ENCODE data around the gene MGAT2.
"Not testable (repeated sequence)": the region's sequence is repeated elsewhere in the genome, so short reads cannot be mapped to it uniquely, and the experiment has no call there.

MGAT2 gene

GRCh38 chr14:49642163-49642562 lies 21.6 kb downstream of the MGAT2 start:
- Mint-ChIP-seq H3K27ac (peak overlapping the region; percentile 72 to 87), H3K36me3 (ENCODE audit: insufficient read depth) (peaks cover 18% of the 10 kb centered on the region), H3K4me3 (peak overlapping the region; percentile 3 to 15), H3K9me3 (no peaks in the 10 kb centered on the region), H3K27me3 (no peaks in the 10 kb centered on the region), H3K4me1 (ENCODE audit: low read depth in 2 of 2) (peaks cover 26 to 33% of the 10 kb centered on the region in 2 donors)
- DNase-seq = no peak
- ATAC-seq (replicated peaks) = no peak

- Mint-ChIP-seq H3K9me3 (no peaks in the 10 kb centered on the region), H3K27ac (no peak overlapping the region)
Measured at GRCh38 chr14:49653508-49653907, 32.9 kb downstream of the MGAT2 start.

GRCh38 chr14:49654511-49654910 lies 33.9 kb downstream of the MGAT2 start:
- H3K9me3 Mint-ChIP-seq = no peaks in the 10 kb centered on the region
- H3K36me3 Mint-ChIP-seq (ENCODE audit: insufficient read depth) = no peaks in the 10 kb centered on the region
- no peak overlapping the region for H3K27ac Mint-ChIP-seq
- H3K27me3 Mint-ChIP-seq = no peaks in the 10 kb centered on the region
- no peak for DNase-seq
- H3K4me3 Mint-ChIP-seq = no peak overlapping the region
- peaks cover 0 to 6% of the 10 kb centered on the region in 2 donors for H3K4me1 Mint-ChIP-seq (ENCODE audit: low read depth in 2 of 2)
- ATAC-seq (replicated peaks) = no peak

More at GRCh38 chr14:49653508-49653907, 32.9 kb downstream of the MGAT2 start:
- no peak overlapping the region for H3K4me3 Mint-ChIP-seq
- ATAC-seq (replicated peaks) = no peak
- DNase-seq = no peak
- H3K4me1 Mint-ChIP-seq (ENCODE audit: low read depth in 2 of 2) = peaks cover 0 to 6% of the 10 kb centered on the region in 2 donors
- H3K27me3 Mint-ChIP-seq = no peaks in the 10 kb centered on the region
- H3K36me3 Mint-ChIP-seq (ENCODE audit: insufficient read depth) = no peaks in the 10 kb centered on the region

- not testable (repeated sequence) for H3K36me3 Mint-ChIP-seq (ENCODE audit: insufficient read depth); DNase-seq; H3K9me3 Mint-ChIP-seq; H3K27me3 Mint-ChIP-seq; H3K4me3 Mint-ChIP-seq; ATAC-seq (replicated peaks); H3K4me1 Mint-ChIP-seq (ENCODE audit: low read depth in 2 of 2)
- peak overlapping the region in 1 of 2 donors; percentile 46 for H3K27ac Mint-ChIP-seq
Measured at GRCh38 chr14:49657500-49657899, 36.9 kb downstream of the MGAT2 start.

GRCh38 chr14:49659526-49660455 lies 39.2 kb downstream of the MGAT2 start:
- H3K9me3 Mint-ChIP-seq = no peaks in the 10 kb centered on the region
- DNase-seq (no peak), ATAC-seq (replicated peaks) (no peak)
- H3K36me3 Mint-ChIP-seq (ENCODE audit: insufficient read depth) = no peaks in the 10 kb centered on the region
- H3K27me3 Mint-ChIP-seq = no peaks in the 10 kb centered on the region
- H3K27ac Mint-ChIP-seq = no peak overlapping the region
- no peak overlapping the region for H3K4me3 Mint-ChIP-seq
- no peaks in the 10 kb centered on the region for H3K4me1 Mint-ChIP-seq (ENCODE audit: low read depth in 2 of 2)

GRCh38 chr14:49670475-49670874 lies 49.9 kb downstream of the MGAT2 start:
- no peaks in the 10 kb centered on the region for H3K27me3 Mint-ChIP-seq
- no peak for ATAC-seq (replicated peaks)

More at GRCh38 chr14:49670475-49670874, 49.9 kb downstream of the MGAT2 start:
- DNase-seq = no peak
- Mint-ChIP-seq H3K4me1 (ENCODE audit: low read depth in 2 of 2) (no peaks in the 10 kb centered on the region), H3K27ac (peak overlapping the region; percentile 12 to 52), H3K36me3 (ENCODE audit: insufficient read depth) (no peaks in the 10 kb centered on the region), H3K4me3 (no peak overlapping the region), H3K9me3 (peaks cover 0 to 2% of the 10 kb centered on the region in 2 donors)
